Common myeloid progenitor, CD34-positive (primary cell): ENCODE results near the gene SNAI3.

Experiments used
- CTCF ChIA-PET: fragments of 350-600 bp; sonication (Branson Sonifier 250); formaldehyde crosslinking; loops from one replicate; lab custom pipeline; 2021; ENCODE audit warnings: antibody characterized with exemption; lab: Charles Lee
- POLR2A ChIA-PET: fragments of 350-600 bp; sonication (Branson Sonifier 250); formaldehyde crosslinking; loops from one replicate; lab custom pipeline; 2021; ENCODE audit warnings: antibody characterized with exemption; lab: Charles Lee
- DNase-seq, 3 donors: peaks; one replicate each; pipeline versions ENCODE4 v3.0.0 to v3.0.0-alpha.2; 2013
- H3K27ac ChIP-seq, 2 experiments: 1 replicate in 1 of 2; 2 replicates in 1 of 2; pipeline ENCODE4 v1.7.0; 2013; ENCODE audit warnings: inconsistent platforms in 2 of 2, low read length in 2 of 2, mild to moderate bottlenecking in 2 of 2, low read depth in 1 of 2, moderate library complexity in 1 of 2; ENCODE audit not compliant: severe bottlenecking in 2 of 2, insufficient read depth in 1 of 2, poor library complexity in 1 of 2
- H3K27me3 ChIP-seq, 5 experiments: replicated peaks in 2 of 5; 1 replicate in 3 of 5; 2 replicates in 2 of 5; pipeline versions ENCODE4 v1.6.1 to v1.7.0; 2013; ENCODE audit warnings: low read length in 4 of 5, mild to moderate bottlenecking in 2 of 5, moderate library complexity in 2 of 5, inconsistent platforms in 1 of 5; ENCODE audit not compliant: insufficient read depth in 5 of 5, control insufficient read depth in 4 of 5
- H3K36me3 ChIP-seq, 4 experiments: 1 replicate in 2 of 4; 2 replicates in 2 of 4; pipeline versions ENCODE4 v1.6.1 to v1.7.0; 2013; ENCODE audit warnings: low read length in 3 of 4, control low read depth in 1 of 4, mild to moderate bottlenecking in 1 of 4; ENCODE audit not compliant: control insufficient read depth in 4 of 4, insufficient read depth in 4 of 4
- H3K4me1 ChIP-seq, 4 experiments: 1 replicate in 3 of 4; 2 replicates in 1 of 4; pipeline versions ENCODE4 v1.6.1 to v1.7.1; 2013; ENCODE audit warnings: low read length in 3 of 4, mild to moderate bottlenecking in 3 of 4, control low read depth in 1 of 4, inconsistent platforms in 1 of 4, moderate library complexity in 1 of 4; ENCODE audit not compliant: control insufficient read depth in 4 of 4, insufficient read depth in 4 of 4; ENCODE audit errors: control extremely low read depth in 1 of 4
- H3K4me3 ChIP-seq, 7 experiments: 1 replicate in 4 of 7; 2 replicates in 3 of 7; pipeline versions ENCODE4 v1.5.1 to v1.7.0; 2013; ENCODE audit warnings: mild to moderate bottlenecking in 7 of 7, low read length in 6 of 7, moderate library complexity in 6 of 7, inconsistent platforms in 2 of 7, low read depth in 2 of 7, control low read depth in 1 of 7; ENCODE audit not compliant: insufficient read depth in 4 of 7, control insufficient read depth in 1 of 7; ENCODE audit errors: extremely low read depth in 1 of 7
- H3K9me3 ChIP-seq, 5 experiments: 1 replicate in 4 of 5; 2 replicates in 1 of 5; pipeline versions ENCODE4 v1.6.1 to v1.7.1; 2013; ENCODE audit warnings: low read length in 4 of 5, mild to moderate bottlenecking in 2 of 5, inconsistent platforms in 1 of 5, low read depth in 1 of 5, moderate library complexity in 1 of 5; ENCODE audit not compliant: control insufficient read depth in 4 of 5, insufficient read depth in 2 of 5; ENCODE audit errors: control extremely low read depth in 1 of 5
- WGBS: methylation state at CpG from one replicate; pipeline ENCODE4 v1.1.5; 2013; ENCODE audit not compliant: insufficient coverage; 5-methylcytosine and 5-hydroxymethylcytosine counted together

SNAI3 gene

GRCh38 chr16:88711750-88712340, 25.5 kb upstream of the SNAI3 start:
- no peak for DNase-seq
- CTCF ChIA-PET: interaction anchor here (1.2 kb wide), 1 partner anchor 9 kb away, joined by 3 read pairs; no protein-coding TSS in a partner anchor
- Histone ChIP-seq H3K9me3 (no peaks in the 10 kb centered on the region), H3K4me1 (peaks cover 2 to 11% (median 9%) of the 10 kb centered on the region in 4 experiments), H3K27me3 (no peaks in the 10 kb centered on the region), H3K27ac (no peak overlapping the region), H3K36me3 (peaks cover 9 to 65% (median 34%) of the 10 kb centered on the region in 4 experiments), H3K4me3 (no peak overlapping the region)
- WGBS: 85% methylated on average over 17 of the region's 18 CpGs
- POLR2A ChIA-PET: no interaction called here

GRCh38 chr16:88710556-88710955, 24.2 kb upstream of the SNAI3 start:
- ChIA-PET POLR2A (no interaction called here), CTCF (no interaction called here)
- Histone ChIP-seq H3K4me1 (peaks cover 4 to 18% (median 14%) of the 10 kb centered on the region in 4 experiments), H3K27me3 (no peaks in the 10 kb centered on the region), H3K36me3 (peaks cover 5 to 52% (median 22%) of the 10 kb centered on the region in 4 experiments), H3K4me3 (no peak overlapping the region), H3K9me3 (no peaks in the 10 kb centered on the region), H3K27ac (peak overlapping the region in 1 of 2 experiments; percentile 11)
- 93% methylated on average over 9 of the region's 16 CpGs for WGBS
- no peak for DNase-seq

GRCh38 chr16:88706965-88707826, 20.9 kb upstream of the SNAI3 start:
- CTCF ChIA-PET: no interaction called here
- peak overlapping the region; percentile 40 to 79 for H3K27ac ChIP-seq
- POLR2A ChIA-PET: interaction anchor here (0.6 to 1.5 kb wide), 2 partner anchors 15 to 214 kb away, joined by 3 to 6 read pairs; no protein-coding TSS in a partner anchor
- 87% methylated on average over 5 of the region's 17 CpGs for WGBS
- H3K27me3 ChIP-seq: no peaks in the 10 kb centered on the region
- DNase-seq: no peak
- H3K9me3 ChIP-seq: no peaks in the 10 kb centered on the region
- peaks cover 9 to 51% (median 47%) of the 10 kb centered on the region in 4 experiments for H3K4me1 ChIP-seq
- peak overlapping the region; percentile 70 to 93 (median 87) for H3K4me3 ChIP-seq
- H3K36me3 ChIP-seq: peaks cover 0 to 38% (median 3%) of the 10 kb centered on the region in 4 experiments

- CTCF ChIA-PET: interaction anchor here (3.0 to 3.4 kb wide), 2 partner anchors 18 to 21 kb away, joined by 11 to 14 read pairs; no protein-coding TSS in a partner anchor
- peaks cover 9 to 59% (median 55%) of the 10 kb centered on the region in 4 experiments for H3K4me1 ChIP-seq
- under 1% methylated on average over 80 of the region's 86 CpGs for WGBS
Measured at GRCh38 chr16:88706229-88706964, 20.1 kb upstream of the SNAI3 start, which contains the start of the genes CTU2 and RNF166. Gene CTU2 (plus strand): TSS chr16:88706503. CDS start chr16:88706531, 28 bp downstream. Gene RNF166 (minus strand): TSS chr16:88706408. CDS start chr16:88706325, 83 bp downstream.

DNA sequence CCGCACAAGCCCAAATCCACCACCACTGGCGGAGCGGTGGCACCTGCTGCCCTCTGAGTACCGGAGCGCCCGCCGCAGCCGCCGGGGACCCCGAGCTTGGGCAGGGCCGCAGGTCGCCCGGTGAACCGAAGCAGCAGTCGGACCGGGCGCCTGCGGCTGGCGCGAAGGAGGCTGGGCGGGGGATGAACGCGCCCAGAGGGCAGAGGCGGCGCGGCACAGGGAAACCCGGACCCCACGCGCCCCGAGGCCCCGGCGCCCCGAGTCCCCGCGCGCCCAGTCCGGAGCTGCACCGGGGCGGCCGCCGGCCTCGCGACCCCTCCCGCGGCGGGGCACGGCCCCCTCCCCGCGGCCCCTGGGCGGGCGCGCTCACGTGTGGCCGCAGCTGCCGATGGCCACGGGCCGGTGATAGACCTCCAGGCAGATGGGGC, 19.5 kb upstream of the SNAI3 start:
- WGBS: 0% methylated on average over 43 of the region's 57 CpGs
- ChIA-PET CTCF (interaction anchor here (0.6 to 4.5 kb wide), 4 partner anchors 18 to 95 kb away, joined by 3 to 18 read pairs (median 12); no protein-coding TSS in a partner anchor), POLR2A (no interaction called here)
- Histone ChIP-seq H3K4me3 (peak overlapping the region; percentile 70 to 93 (median 87)), H3K4me1 (peaks cover 9 to 61% (median 60%) of the 10 kb centered on the region in 4 experiments), H3K27ac (peak overlapping the region in 1 of 2 experiments; percentile 79), H3K9me3 (no peaks in the 10 kb centered on the region), H3K27me3 (no peaks in the 10 kb centered on the region), H3K36me3 (peaks cover 0 to 32% (median 3%) of the 10 kb centered on the region in 4 experiments)
- peak in 1 of 3 donors; percentile 28 for DNase-seq

More at GRCh38 chr16:88706229-88706964, 20.1 kb upstream of the SNAI3 start, which contains the start of the genes CTU2 and RNF166:
- POLR2A ChIA-PET: interaction anchor here (0.6 to 1.5 kb wide), 2 partner anchors 14 to 215 kb away, joined by 3 to 6 read pairs; no protein-coding TSS in a partner anchor
- H3K4me3 ChIP-seq: peak within 1 kb of the TSS; percentile 70 to 93 (median 87)
- no peaks in the 10 kb centered on the region for H3K9me3 ChIP-seq
- peak; percentile 88 to 92 (median 91) for DNase-seq
- no peaks in the 10 kb centered on the region for H3K27me3 ChIP-seq
- H3K36me3 ChIP-seq: peaks cover 0 to 34% (median 3%) of the 10 kb centered on the region in 4 experiments
- peak within 1 kb of the TSS; percentile 40 to 79 for H3K27ac ChIP-seq

- Histone ChIP-seq H3K27me3 (no peaks in the 10 kb centered on the region), H3K36me3 (peaks cover 0 to 30% (median 3%) of the 10 kb centered on the region in 4 experiments), H3K4me1 (peaks cover 9 to 68% (median 66%) of the 10 kb centered on the region in 4 experiments), H3K9me3 (no peaks in the 10 kb centered on the region), H3K27ac (peak overlapping the region in 1 of 2 experiments; percentile 75), H3K4me3 (peak overlapping the region; percentile 70 to 93 (median 87))
- WGBS: 22% methylated on average over 7 of the region's 9 CpGs
- ChIA-PET CTCF (interaction anchor here (0.6 to 4.5 kb wide), 5 partner anchors 9 to 96 kb away, joined by 3 to 18 read pairs (median 11); no protein-coding TSS in a partner anchor), POLR2A (interaction anchor here (0.6 kb wide), 1 partner anchor 19 kb away, joined by 3 read pairs; the partner anchor contains the start of gene SNAI3)
- DNase-seq: peak in 2 of 3 donors; percentile 11 to 35
Measured at GRCh38 chr16:88705076-88705684, 18.9 kb upstream of the SNAI3 start.
